Activated naive CD4-positive, alpha-beta T cell treated with anti-CD3 and anti-CD28 coated beads, Interleukin-2, amount 10 ng/mL, durations not matched to agents 7 days and 5 days (primary cell): ENCODE data around the gene PI16.

Experiments
- CTCF ChIA-PET: fragments of 350-600 bp; sonication (Branson Sonifier 250); formaldehyde crosslinking; loops from one replicate; lab custom pipeline; 2021; ENCODE audit warnings: antibody characterized with exemption; lab: Charles Lee
- DNase-seq: peaks from one replicate; pipeline ENCODE4 v3.0.0-alpha.2; 2020
- H3K27ac Mint-ChIP-seq: one replicate; pipeline ENCODE4 v1.8.0; 2021; ENCODE audit warnings: mild to moderate bottlenecking, moderate library complexity, mixed read lengths
- H3K27me3 Mint-ChIP-seq: one replicate; pipeline ENCODE4 v1.8.0; 2021; ENCODE audit warnings: mild to moderate bottlenecking, mixed read lengths
- H3K36me3 Mint-ChIP-seq: one replicate; pipeline ENCODE4 v1.8.0; 2021; ENCODE audit warnings: mixed read lengths
- H3K4me1 Mint-ChIP-seq: one replicate; pipeline ENCODE4 v1.8.0; 2021; ENCODE audit warnings: mixed read lengths
- H3K4me3 Mint-ChIP-seq: one replicate; pipeline ENCODE4 v1.8.0; 2021; ENCODE audit warnings: mild to moderate bottlenecking, moderate library complexity, mixed read lengths
- H3K9me3 Mint-ChIP-seq: one replicate; pipeline ENCODE4 v1.8.0; 2021; ENCODE audit warnings: mixed read lengths

The PI16 gene

DNA sequence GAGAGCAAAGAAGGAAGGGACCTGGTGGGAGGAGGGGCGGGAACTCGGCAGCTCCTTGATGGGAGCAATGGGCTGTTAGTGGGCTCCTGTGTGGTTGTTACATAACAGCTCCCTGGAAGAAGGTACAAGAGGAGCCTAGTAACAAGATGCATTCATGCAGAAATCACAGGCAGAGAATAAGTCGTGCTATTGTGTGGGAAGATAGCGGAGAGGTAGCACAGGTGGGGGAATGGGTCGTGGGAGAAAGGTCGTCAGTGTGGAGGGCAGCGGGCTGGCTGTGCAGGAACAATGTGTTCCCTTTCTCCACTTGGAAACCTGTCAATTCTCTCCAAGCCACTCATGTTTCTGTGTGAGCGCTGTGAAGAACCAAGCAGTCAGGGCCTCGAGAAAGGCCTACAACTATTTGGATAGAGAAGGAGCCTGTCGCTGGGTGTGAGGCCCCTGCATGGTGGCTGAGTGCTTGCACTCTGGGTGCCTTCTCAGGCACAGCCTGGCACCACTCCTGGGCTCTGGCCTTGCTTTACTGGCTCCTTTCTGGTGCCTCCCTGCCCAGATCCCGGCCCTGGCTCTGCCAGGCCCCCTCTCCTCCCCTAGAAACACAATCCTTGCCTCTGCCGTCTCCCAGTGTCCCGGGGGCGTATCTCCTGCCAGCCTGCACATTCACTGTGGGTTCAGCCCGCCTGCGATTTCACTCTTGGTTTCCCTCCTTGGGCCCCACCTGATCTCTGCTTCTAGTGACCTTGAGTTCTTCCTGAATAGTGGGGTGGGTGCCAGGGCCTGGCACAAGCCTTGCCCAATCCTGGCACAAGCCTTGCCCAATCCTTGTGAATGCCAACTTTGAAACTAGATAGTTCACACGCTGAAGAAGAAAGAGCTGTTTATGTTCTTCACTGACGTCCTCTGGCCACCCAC, 43.5 kb downstream of the PI16 start:
- Mint-ChIP-seq H3K36me3 (no peaks in the 10 kb centered on the region), H3K9me3 (no peaks in the 10 kb centered on the region), H3K4me3 (no peak overlapping the region), H3K27ac (no peak overlapping the region), H3K4me1 (no peaks in the 10 kb centered on the region), H3K27me3 (peaks cover 75% of the 10 kb centered on the region)
- no peak for DNase-seq
- CTCF ChIA-PET: no interaction called here

DNA sequence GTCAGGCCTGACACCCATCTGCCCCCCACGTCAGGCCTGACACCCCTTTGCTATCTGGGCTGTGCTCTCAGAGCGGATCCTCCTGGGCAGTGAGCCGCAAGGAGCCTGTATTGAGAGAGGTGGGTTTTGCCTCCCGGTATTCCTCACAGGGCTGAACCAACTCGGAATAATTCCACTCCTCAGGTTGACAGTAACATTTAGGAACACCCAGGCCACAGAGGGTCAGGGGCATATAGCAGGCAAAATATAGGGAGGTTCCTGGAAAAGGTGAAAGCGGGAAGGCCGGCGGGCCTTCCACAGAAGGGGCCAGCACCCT, 44.1 kb downstream of the PI16 start:
- CTCF ChIA-PET: no interaction called here
- no peak overlapping the region for H3K4me3 Mint-ChIP-seq

DNA sequence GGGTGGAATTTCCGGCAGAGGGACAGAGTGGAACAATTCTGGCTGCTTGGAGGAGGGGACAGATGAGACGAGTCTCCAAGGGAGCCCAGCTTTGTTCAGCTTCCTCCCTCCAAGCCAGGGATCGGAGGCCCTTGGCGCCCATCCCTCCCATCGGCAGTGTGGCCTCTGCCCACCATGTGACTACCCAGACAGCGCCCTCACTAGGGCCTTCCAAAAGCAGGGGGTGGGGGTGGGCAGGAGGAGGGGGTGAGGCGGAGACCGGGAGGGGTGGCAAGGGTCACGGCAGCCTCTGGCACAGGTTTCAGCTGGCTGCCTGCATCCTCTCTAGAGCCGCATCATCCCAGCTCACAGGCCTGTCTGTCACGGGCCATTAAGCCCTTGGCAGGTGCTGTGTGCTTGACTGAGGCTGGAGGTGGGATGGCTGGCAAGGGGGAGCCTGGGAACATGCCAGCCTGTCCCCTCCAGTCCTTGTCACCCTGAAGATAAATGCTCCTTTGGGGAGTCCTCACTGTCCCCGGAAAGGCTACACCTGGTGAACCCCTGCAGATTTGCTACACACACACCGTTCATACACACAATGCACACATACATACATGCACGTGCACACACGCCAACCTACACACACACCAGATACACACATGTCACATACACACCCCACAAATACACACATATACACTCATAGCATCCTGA, 44.7 kb downstream of the PI16 start:
- Mint-ChIP-seq H3K4me1 (no peaks in the 10 kb centered on the region), H3K36me3 (no peaks in the 10 kb centered on the region), H3K4me3 (no peak overlapping the region), H3K27me3 (peaks cover 66% of the 10 kb centered on the region), H3K9me3 (no peaks in the 10 kb centered on the region), H3K27ac (no peak overlapping the region)
- no peak for DNase-seq
- CTCF ChIA-PET: no interaction called here

More for the DNA sequence above, 44.1 kb downstream of the PI16 start:
- DNase-seq: no peak
- no peak overlapping the region for H3K27ac Mint-ChIP-seq
- no peaks in the 10 kb centered on the region for H3K36me3 Mint-ChIP-seq
- peaks cover 69% of the 10 kb centered on the region for H3K27me3 Mint-ChIP-seq
- H3K9me3 Mint-ChIP-seq: no peaks in the 10 kb centered on the region
- no peaks in the 10 kb centered on the region for H3K4me1 Mint-ChIP-seq

GRCh38 chr6:36999751-37000125, 45.2 kb downstream of the PI16 start:
- H3K27me3 Mint-ChIP-seq: peaks cover 61% of the 10 kb centered on the region
- H3K4me3 Mint-ChIP-seq: no peak overlapping the region
- no peaks in the 10 kb centered on the region for H3K36me3 Mint-ChIP-seq
- H3K9me3 Mint-ChIP-seq: no peaks in the 10 kb centered on the region
- H3K27ac Mint-ChIP-seq: no peak overlapping the region
- no peaks in the 10 kb centered on the region for H3K4me1 Mint-ChIP-seq
- DNase-seq: no peak
- CTCF ChIA-PET: no interaction called here

DNA sequence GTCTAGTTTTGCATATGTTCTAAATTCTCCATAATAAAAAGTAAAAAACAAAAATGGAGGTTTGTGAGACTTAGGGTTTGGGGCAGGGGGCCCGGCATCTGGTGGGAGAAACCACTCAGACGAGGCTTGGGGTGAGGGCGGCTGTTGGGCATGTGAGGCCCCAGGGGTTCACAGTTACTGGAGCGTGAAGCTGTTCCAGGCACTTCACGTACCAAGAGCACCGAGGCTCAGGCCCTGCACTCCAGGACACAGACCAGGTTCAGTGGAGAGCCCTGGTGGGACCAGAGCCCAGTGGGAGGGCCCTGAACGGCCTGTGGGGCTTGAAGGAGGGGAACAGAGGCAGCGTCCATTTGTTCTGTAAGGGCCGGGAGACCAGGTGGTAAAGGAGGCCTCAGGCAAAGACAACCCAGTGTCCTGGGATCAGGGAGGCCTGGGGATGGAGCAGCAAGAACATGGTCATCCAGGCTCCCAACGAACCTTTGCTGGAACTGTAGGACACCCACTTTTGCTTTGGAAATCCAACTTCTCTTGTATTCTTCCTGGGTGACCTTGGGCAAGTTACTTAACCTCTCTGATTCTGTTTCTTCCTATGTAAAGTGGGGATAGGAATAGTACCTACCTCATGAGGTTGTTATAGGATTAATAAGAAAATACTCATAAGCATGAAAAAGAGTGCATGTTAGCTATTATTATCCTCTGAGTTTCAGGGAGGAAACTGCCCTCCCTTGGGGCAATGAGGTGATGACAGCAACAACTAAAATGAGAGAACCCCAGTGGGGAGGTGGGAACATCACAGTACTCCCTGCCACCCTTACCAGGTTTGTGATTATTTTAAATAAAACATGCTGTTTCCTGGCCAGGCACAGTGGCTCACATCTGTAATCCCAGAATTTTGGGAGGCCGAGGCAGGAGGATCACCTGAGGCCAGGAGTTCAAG, 49.8 kb downstream of the PI16 start:
- Mint-ChIP-seq H3K4me1 (peaks cover 27% of the 10 kb centered on the region), H3K9me3 (no peaks in the 10 kb centered on the region), H3K4me3 (no peak overlapping the region), H3K27me3 (peaks cover 35% of the 10 kb centered on the region), H3K27ac (no peak overlapping the region), H3K36me3 (no peaks in the 10 kb centered on the region)
- CTCF ChIA-PET: no interaction called here
- no peak for DNase-seq

- H3K4me1 Mint-ChIP-seq: peaks cover 27% of the 10 kb centered on the region
- H3K27me3 Mint-ChIP-seq: peaks cover 31% of the 10 kb centered on the region
These were observed 50.7 kb downstream of the PI16 start, which contains the start of gene FGD2 for GRCh38 chr6:37005061-37005810. TSS of gene FGD2 (plus strand) at chr6:37005655. CDS start at chr6:37005818, 163 bp downstream.

GRCh38 chr6:37005827-37006567, 51.5 kb downstream of the PI16 start:
- Mint-ChIP-seq H3K36me3 (no peaks in the 10 kb centered on the region), H3K27me3 (peaks cover 25% of the 10 kb centered on the region), H3K4me3 (peak overlapping the region; percentile 9), H3K9me3 (no peaks in the 10 kb centered on the region), H3K4me1 (peaks cover 27% of the 10 kb centered on the region), H3K27ac (no peak overlapping the region)
- no peak for DNase-seq
- CTCF ChIA-PET: interaction anchor here (0.6 to 1.1 kb wide), 3 partner anchors 18 to 223 kb away, joined by 3 to 5 read pairs (median 5); no protein-coding TSS in a partner anchor

More at GRCh38 chr6:37005061-37005810, 50.7 kb downstream of the PI16 start, which contains the start of gene FGD2:
- Mint-ChIP-seq H3K27ac (no peak within 1 kb of the TSS), H3K4me3 (peak within 1 kb of the TSS; percentile 9), H3K36me3 (no peaks in the 10 kb centered on the region), H3K9me3 (no peaks in the 10 kb centered on the region)
- CTCF ChIA-PET: interaction anchor here (0.6 kb wide), 1 partner anchor 17 kb away, joined by 5 read pairs; no protein-coding TSS in a partner anchor
- DNase-seq: no peak

DNA sequence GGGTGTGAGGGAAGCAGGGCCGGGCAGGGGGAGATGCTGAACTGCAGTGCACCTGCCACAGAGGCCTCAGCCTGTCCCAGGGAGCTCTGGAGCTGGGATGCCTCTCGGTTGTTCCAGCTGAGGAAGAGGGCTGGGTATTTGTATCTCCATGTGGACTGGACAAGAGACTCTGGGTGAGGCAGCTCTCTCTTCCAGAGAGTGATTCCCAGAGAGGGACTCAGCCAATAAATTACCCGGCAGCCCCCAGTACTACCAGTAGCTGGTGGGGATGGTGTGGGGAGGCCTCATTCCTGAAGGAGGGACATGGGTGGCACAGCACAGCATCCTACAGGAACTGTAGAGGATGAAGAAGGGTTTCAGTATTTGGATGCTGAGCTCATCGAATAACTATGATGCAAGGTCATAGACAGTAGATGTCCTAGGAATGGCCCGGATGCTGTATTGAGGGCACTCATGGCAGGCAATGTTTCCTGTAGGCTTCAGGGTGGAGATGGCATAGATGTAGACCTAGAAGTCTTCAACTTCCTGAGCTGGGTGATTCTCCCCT, 52.3 kb downstream of the PI16 start:
- no peak overlapping the region for H3K4me3 Mint-ChIP-seq
- CTCF ChIA-PET: interaction anchor here (1.0 to 1.5 kb wide), 3 partner anchors 11 to 224 kb away, joined by 3 to 9 read pairs (median 5); no protein-coding TSS in a partner anchor
- no peaks in the 10 kb centered on the region for H3K9me3 Mint-ChIP-seq
- H3K36me3 Mint-ChIP-seq: no peaks in the 10 kb centered on the region
- peaks cover 27% of the 10 kb centered on the region for H3K4me1 Mint-ChIP-seq
- H3K27me3 Mint-ChIP-seq: peaks cover 16% of the 10 kb centered on the region
- DNase-seq: no peak
- no peak overlapping the region for H3K27ac Mint-ChIP-seq

GRCh38 chr6:37007340-37008043, 53.0 kb downstream of the PI16 start:
- DNase-seq: no peak
- CTCF ChIA-PET: interaction anchor here (1.5 kb wide), 1 partner anchor 11 kb away, joined by 9 read pairs; no protein-coding TSS in a partner anchor
- Mint-ChIP-seq H3K9me3 (no peaks in the 10 kb centered on the region), H3K4me1 (peaks cover 27% of the 10 kb centered on the region), H3K36me3 (no peaks in the 10 kb centered on the region), H3K4me3 (no peak overlapping the region), H3K27me3 (peaks cover 14% of the 10 kb centered on the region), H3K27ac (no peak overlapping the region)

DNA sequence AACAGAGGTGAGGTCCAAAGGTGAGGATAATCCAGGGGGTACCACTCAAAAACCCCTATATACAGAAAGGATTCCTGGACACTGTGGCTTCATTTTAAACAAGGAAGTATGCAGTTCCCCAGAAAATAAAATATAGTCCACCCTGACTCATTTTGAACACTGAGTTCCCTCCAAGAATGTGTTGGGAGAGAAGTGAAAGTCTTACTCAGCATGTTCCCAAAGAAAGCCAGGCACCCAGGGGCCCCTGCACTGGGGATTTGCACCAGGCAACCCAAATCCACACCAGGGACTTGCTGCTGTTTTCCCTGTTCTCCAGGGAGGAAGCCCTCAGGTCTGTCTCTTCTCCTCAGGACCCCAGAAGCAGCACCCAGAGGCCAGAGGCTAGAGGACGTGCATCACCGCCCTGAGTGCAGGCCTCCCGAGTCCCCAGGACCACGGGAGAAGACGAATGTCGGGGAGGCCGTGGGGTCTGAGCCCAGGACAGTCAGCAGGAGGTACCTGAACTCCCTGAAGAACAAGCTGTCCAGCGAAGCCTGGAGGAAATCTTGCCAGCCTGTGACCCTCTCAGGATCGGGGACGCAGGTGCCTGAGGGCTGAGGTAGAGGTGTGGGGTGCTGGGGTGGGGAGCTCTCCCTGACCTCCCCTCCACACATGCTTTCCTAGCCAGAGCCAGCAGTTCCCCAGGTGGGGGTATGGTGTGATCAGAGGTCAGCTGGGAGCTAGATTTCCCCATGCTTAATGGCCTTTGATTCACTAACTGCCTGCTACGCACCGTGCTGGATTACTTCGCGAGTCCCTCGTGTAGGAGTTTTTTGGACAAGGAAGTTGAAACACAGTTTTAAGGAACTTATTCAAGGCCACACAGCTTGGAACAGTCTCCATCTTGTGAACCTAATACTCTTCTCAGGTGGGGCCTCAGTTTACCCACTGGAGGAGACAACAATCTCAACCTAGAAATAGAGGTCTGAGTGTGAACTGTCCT, 54.2 kb downstream of the PI16 start:
- Mint-ChIP-seq H3K4me1 (peaks cover 27% of the 10 kb centered on the region), H3K27me3 (peaks cover 11% of the 10 kb centered on the region), H3K36me3 (no peaks in the 10 kb centered on the region), H3K9me3 (no peaks in the 10 kb centered on the region), H3K4me3 (no peak overlapping the region), H3K27ac (no peak overlapping the region)
- no peak for DNase-seq
- CTCF ChIA-PET: no interaction called here

DNA sequence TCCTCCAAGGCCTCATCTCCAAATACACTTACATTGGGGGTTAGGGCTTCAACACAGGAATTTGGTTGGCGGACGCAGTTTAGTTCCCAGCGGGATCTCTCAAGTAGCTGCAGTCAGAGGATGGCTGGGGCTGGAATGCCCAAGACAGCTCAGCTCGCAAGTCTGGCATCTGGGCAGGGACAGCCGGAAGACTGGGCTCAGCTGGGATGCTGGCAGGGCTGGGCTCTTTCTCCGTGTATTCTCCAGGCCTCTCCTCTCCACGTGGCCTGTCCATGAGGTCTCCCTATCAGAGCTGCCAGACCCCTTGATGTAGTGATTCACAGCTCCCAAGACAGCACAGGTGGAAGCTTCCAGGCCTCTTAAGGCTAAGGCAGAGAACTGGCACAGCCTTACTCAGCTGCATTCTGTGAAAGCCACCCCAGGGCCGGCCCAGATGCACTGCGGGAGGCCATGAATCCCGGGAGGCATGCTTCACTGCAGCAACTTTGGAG, 55.9 kb downstream of the PI16 start:
- Mint-ChIP-seq H3K27me3 (peaks cover 11% of the 10 kb centered on the region), H3K36me3 (no peaks in the 10 kb centered on the region), H3K27ac (no peak overlapping the region), H3K4me1 (peaks cover 26% of the 10 kb centered on the region), H3K4me3 (no peak overlapping the region), H3K9me3 (no peaks in the 10 kb centered on the region)
- CTCF ChIA-PET: interaction anchor here (1.9 kb wide), 1 partner anchor 244 kb away, joined by 8 read pairs; no protein-coding TSS in a partner anchor
- DNase-seq: no peak
